Gastrocnemius medialis (tissue), 4 donors: ENCODE data around the gene POR.

Experiments used
- POLR2A ChIP-seq, 2 donors: fragments of 450-650 bp; IDR thresholded peaks; one replicate each; pipeline ENCODE4 v1.6.1; 2017; ENCODE audit warnings: antibody characterized with exemption in 2 of 2, mild to moderate bottlenecking in 2 of 2, moderate library complexity in 2 of 2
- TF ChIP-seq, protein P1 (sequence below), 5 experiments: fragments of 450-650 bp in 3 of 5; fragments of 200-600 bp in 2 of 5; sonication (generic) in 2 of 5; IDR thresholded peaks in 4 of 5; conservative IDR thresholded peaks in 1 of 5; 1 replicate in 4 of 5; 2 replicates in 1 of 5; pipeline ENCODE4 v1.5.1; 2016 to 2019; ENCODE audit warnings: antibody characterized with exemption in 5 of 5, mild to moderate bottlenecking in 3 of 5, moderate library complexity in 3 of 5

DNA sequence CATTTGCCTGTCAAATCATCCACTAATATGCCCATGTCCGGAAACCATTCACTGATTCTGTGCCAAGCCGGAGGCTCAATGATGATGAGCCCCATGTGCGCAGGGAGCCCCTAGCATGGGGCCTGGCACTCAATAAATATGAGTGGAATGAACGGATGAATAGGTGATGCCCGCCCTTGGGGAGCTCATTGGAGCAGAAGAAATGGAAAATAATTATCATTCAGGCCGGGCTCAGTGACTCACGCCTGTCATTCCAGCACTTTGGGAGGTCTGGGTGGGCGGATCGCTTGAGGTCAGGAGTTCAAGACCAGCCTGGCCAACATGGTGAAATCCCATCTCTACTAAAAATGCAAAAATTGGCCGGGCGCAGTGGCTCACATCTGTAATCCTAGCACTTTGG lies 25.1 kb upstream of the POR start:
- TF ChIP-seq, protein P1, sequence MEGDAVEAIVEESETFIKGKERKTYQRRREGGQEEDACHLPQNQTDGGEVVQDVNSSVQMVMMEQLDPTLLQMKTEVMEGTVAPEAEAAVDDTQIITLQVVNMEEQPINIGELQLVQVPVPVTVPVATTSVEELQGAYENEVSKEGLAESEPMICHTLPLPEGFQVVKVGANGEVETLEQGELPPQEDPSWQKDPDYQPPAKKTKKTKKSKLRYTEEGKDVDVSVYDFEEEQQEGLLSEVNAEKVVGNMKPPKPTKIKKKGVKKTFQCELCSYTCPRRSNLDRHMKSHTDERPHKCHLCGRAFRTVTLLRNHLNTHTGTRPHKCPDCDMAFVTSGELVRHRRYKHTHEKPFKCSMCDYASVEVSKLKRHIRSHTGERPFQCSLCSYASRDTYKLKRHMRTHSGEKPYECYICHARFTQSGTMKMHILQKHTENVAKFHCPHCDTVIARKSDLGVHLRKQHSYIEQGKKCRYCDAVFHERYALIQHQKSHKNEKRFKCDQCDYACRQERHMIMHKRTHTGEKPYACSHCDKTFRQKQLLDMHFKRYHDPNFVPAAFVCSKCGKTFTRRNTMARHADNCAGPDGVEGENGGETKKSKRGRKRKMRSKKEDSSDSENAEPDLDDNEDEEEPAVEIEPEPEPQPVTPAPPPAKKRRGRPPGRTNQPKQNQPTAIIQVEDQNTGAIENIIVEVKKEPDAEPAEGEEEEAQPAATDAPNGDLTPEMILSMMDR (IDR thresholded peaks at IDR 0.05 in 4 of 5, conservative IDR thresholded peaks at IDR 0.05 in 1 of 5): no peak
- TF ChIP-seq POLR2A (IDR thresholded peaks at IDR 0.05): no peak
